NOMO-1 (cell line): ENCODE results near the gene FBLN5.

Source experiments
- DNase-seq, 2 experiments: peaks; one replicate each; lab custom pipeline; 2025; ENCODE audit not compliant: unreplicated experiment in 2 of 2; lab: John Stamatoyannopoulos, UW

FBLN5 gene

GRCh38 chr14:91835920-91836843, 111.3 kb downstream of the FBLN5 start:
- peak; percentile 21 to 62 for DNase-seq

DNA sequence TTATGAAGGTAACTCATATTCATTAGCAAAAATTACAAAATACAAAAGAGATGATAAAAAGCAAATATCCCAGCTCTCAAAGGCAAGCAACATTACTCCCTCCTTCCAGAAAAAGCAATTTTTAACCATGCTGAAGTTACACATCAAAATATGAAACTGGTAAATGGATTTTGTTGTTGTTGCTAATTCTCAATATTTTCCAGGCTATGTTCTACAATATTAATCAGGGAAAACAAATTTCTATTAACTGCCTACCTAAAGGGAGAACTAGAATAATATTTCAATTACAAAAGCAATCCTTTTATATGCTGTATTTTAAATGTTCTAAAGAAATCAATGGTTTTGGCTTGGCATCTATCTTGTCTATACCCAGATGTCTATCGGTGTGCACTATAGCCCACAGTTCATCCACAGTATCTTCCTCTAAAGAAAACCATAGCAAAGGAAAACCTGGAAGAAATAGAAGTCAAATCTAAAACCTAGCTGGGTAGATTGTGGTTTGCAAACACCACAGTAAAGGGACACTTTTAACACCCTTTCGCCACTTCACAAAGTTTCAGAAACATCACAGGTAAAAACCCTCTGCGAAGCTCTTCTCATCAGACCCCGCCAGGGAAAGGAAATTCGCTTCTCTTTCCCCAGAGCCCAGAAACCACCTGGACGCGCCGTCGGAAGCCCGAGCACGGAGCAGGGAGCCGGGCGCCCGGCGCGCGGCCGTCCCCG, 112.1 kb downstream of the FBLN5 start:
- DNase-seq: no peak

GRCh38 chr14:91834571-91834970, 112.9 kb downstream of the FBLN5 start:
- no peak for DNase-seq

- DNase-seq: no peak
Observed at GRCh38 chr14:91831337-91831736, 116.2 kb downstream of the FBLN5 start.

DNA sequence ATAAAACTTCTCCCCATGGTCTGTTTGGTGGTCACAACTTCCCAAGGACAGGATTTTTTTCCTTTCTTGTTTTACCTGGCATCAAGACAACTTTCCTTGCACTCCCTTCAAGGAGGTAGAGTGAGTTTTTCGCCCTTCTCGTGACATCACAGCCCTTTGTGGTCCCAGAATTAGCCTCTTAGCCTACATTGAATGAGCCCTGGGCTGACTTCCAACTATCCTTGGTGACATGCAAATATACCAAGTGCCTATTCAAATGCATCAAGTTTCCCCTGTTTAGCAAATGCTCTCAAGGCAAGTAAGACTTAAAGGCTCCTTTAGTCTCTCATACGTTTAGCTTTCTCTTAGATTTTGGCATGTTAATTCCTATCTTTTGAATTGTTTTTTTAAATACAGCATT, 116.7 kb downstream of the FBLN5 start:
- no peak for DNase-seq

- no peak for DNase-seq
Observed at GRCh38 chr14:91829511-91829910, 118.0 kb downstream of the FBLN5 start.

DNA sequence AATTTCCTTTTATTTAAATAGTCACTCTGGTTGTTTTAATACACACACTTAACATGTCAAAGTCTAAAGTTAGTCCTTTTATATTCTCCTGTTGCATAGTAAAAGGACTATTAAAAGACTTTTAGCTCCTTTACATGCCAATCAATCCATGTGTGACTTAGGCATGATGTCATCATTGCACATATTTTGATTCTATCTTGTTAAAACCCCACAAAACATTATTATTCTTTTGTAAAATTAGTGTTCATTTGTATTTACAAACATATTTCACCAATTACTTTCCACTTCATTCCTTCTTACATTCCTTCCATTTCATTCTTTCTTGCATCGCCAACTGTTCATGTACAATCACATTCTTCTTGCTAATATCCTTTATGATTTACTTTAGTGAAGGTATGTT, 119.7 kb downstream of the FBLN5 start:
- DNase-seq: no peak
